Ramos (cell line): ENCODE data around the gene HOXD4.

Source experiments
- in situ Hi-C: fragments of 300-500 bp; cut with MboI; formaldehyde crosslinking; loops from one replicate; pipeline ENCODE4 v1.14.3; 2022; ENCODE audit warnings: low sequenced_read_pairs; ENCODE audit not compliant: unreplicated experiment

Gene HOXD4

GRCh38 chr2:176149939-176150583, 1.3 kb upstream of the HOXD4 start:
- in situ Hi-C loops = loop anchor here (25.0 kb wide), 2 partner anchors 662 to 987 kb away; no protein-coding TSS in a partner anchor

GRCh38 chr2:176150584-176151441, 537 bp upstream of the HOXD4 start:
- in situ Hi-C loops = no loop called here

- in situ Hi-C loops = no loop called here
Measured at GRCh38 chr2:176152350-176153181, 1.2 kb downstream of the HOXD4 start.

- in situ Hi-C loops = no loop called here
Measured at GRCh38 chr2:176154576-176155252, 3.4 kb downstream of the HOXD4 start.

GRCh38 chr2:176155356-176156044, 4.2 kb downstream of the HOXD4 start:
- in situ Hi-C loops = no loop called here

GRCh38 chr2:176156301-176156806, 5.0 kb downstream of the HOXD4 start:
- in situ Hi-C loops = no loop called here

- in situ Hi-C loops = no loop called here
Measured at GRCh38 chr2:176156807-176157498, 5.6 kb downstream of the HOXD4 start, which contains the start of gene HOXD3. TSS of gene HOXD3 (plus strand) at chr2:176157307. CDS start at chr2:176169115, 11,808 bp downstream.

- in situ Hi-C loops = no loop called here
Measured at GRCh38 chr2:176157499-176158185, 6.3 kb downstream of the HOXD4 start.

- in situ Hi-C loops = no loop called here
Measured at GRCh38 chr2:176158186-176158591, 6.8 kb downstream of the HOXD4 start.

GRCh38 chr2:176158855-176159662, 7.7 kb downstream of the HOXD4 start:
- in situ Hi-C loops = no loop called here

GRCh38 chr2:176159663-176160250, 8.4 kb downstream of the HOXD4 start:
- in situ Hi-C loops = no loop called here

- in situ Hi-C loops = no loop called here
Measured at GRCh38 chr2:176160251-176160985, 9.1 kb downstream of the HOXD4 start.

GRCh38 chr2:176160986-176161824, 9.9 kb downstream of the HOXD4 start:
- in situ Hi-C loops = no loop called here

GRCh38 chr2:176161825-176162626, 10.7 kb downstream of the HOXD4 start:
- in situ Hi-C loops = no loop called here
